MM.1S (cell line): ENCODE data around the gene VEGFA.
A peak's percentile ranks its signal among the peaks of the same experiment; 100 is the strongest.

Experiments
- DNase-seq: peaks from one replicate; pipeline ENCODE4 v3.0.0-alpha.2; 2015
- H2AFZ ChIP-seq: fragments of 300-600 bp; sonication (generic); 2 replicates; pipeline ENCODE4 v1.6.0; 2016; ENCODE audit warnings: antibody characterized with exemption, low read length
- H3F3A ChIP-seq: fragments of 300-600 bp; sonication (generic); 2 replicates; pipeline ENCODE4 v1.6.1; 2016; ENCODE audit warnings: mild to moderate bottlenecking, antibody characterized with exemption, low read length, moderate library complexity, mixed read lengths; ENCODE audit not compliant: insufficient read depth
- H3K27ac ChIP-seq: fragments of 300-600 bp; sonication (generic); 2 replicates; pipeline ENCODE4 v1.5.1; 2016; ENCODE audit warnings: mild to moderate bottlenecking, low read length
- H3K27me3 ChIP-seq: fragments of 300-600 bp; sonication (generic); replicated peaks from 2 replicates; pipeline ENCODE4 v1.6.0; 2016; ENCODE audit warnings: low read length; ENCODE audit not compliant: insufficient read depth
- H3K36me3 ChIP-seq: fragments of 300-600 bp; sonication (generic); replicated peaks from 2 replicates; pipeline ENCODE4 v1.6.1; 2016; ENCODE audit warnings: mild to moderate bottlenecking, low read length, mixed read lengths; ENCODE audit not compliant: insufficient read depth
- H3K4me1 ChIP-seq: fragments of 300-600 bp; sonication (generic); 2 replicates; pipeline ENCODE4 v1.6.1; 2016; ENCODE audit warnings: low read length, mixed read lengths
- H3K4me2 ChIP-seq: fragments of 300-600 bp; sonication (generic); 2 replicates; pipeline ENCODE4 v1.6.0; 2016; ENCODE audit warnings: low read depth, low read length
- H3K4me3 ChIP-seq: fragments of 300-600 bp; sonication (generic); 2 replicates; pipeline ENCODE4 v1.5.1; 2016; ENCODE audit warnings: low read length, mixed read lengths
- H3K79me2 ChIP-seq: fragments of 300-600 bp; sonication (generic); 2 replicates; pipeline ENCODE4 v1.6.1; 2016; ENCODE audit warnings: mixed run types, low read length, mixed read lengths
- H3K9ac ChIP-seq: fragments of 300-600 bp; sonication (generic); 2 replicates; pipeline ENCODE4 v1.6.1; 2016; ENCODE audit warnings: low read length, mixed read lengths
- H3K9me2 ChIP-seq: fragments of 300-600 bp; sonication (generic); replicated peaks from 2 replicates; pipeline ENCODE4 v1.6.1; 2016; ENCODE audit warnings: mild to moderate bottlenecking, low read length, mixed read lengths; ENCODE audit not compliant: insufficient read depth
- H3K9me3 ChIP-seq: fragments of 300-600 bp; sonication (generic); replicated peaks from 2 replicates; pipeline ENCODE4 v1.6.1; 2016; ENCODE audit warnings: mild to moderate bottlenecking, low read length, mixed read lengths; ENCODE audit not compliant: insufficient read depth
- H4K20me1 ChIP-seq: fragments of 300-600 bp; sonication (generic); 2 replicates; pipeline ENCODE4 v1.6.1; 2016; ENCODE audit warnings: mild to moderate bottlenecking, low read length, moderate library complexity, mixed read lengths; ENCODE audit not compliant: insufficient read depth
- EZH2 ChIP-seq: fragments of 300-600 bp; sonication (generic); optimal IDR thresholded peaks from 2 replicates; pipeline ENCODE3; 2017; ENCODE audit warnings: low read depth, mild to moderate bottlenecking, antibody characterized with exemption, low read length, mixed read lengths
- EZH2phosphoT487 ChIP-seq: fragments of 300-600 bp; sonication (generic); IDR thresholded peaks from 2 replicates; pipeline ENCODE4 v1.6.1; 2018; ENCODE audit warnings: antibody characterized with exemption, low read length
- TF ChIP-seq, protein P1 (sequence below): fragments of 300-600 bp; sonication (generic); IDR thresholded peaks from 2 replicates; pipeline ENCODE4 v1.5.1; 2016; ENCODE audit warnings: antibody characterized with exemption, low read length, mixed read lengths

Gene VEGFA

DNA sequence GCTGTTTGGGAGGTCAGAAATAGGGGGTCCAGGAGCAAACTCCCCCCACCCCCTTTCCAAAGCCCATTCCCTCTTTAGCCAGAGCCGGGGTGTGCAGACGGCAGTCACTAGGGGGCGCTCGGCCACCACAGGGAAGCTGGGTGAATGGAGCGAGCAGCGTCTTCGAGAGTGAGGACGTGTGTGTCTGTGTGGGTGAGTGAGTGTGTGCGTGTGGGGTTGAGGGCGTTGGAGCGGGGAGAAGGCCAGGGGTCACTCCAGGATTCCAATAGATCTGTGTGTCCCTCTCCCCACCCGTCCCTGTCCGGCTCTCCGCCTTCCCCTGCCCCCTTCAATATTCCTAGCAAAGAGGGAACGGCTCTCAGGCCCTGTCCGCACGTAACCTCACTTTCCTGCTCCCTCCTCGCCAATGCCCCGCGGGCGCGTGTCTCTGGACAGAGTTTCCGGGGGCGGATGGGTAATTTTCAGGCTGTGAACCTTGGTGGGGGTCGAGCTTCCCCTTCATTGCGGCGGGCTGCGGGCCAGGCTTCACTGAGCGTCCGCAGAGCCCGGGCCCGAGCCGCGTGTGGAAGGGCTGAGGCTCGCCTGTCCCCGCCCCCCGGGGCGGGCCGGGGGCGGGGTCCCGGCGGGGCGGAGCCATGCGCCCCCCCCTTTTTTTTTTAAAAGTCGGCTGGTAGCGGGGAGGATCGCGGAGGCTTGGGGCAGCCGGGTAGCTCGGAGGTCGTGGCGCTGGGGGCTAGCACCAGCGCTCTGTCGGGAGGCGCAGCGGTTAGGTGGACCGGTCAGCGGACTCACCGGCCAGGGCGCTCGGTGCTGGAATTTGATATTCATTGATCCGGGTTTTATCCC, at the start of gene VEGFA:
TSS of gene VEGFA (plus strand) at position 686 of the 846 bp plus-strand sequence.
- Histone ChIP-seq H3K27ac (peak within 1 kb of the TSS; percentile 92), H2AFZ (peak within 1 kb of the TSS; percentile 91)

DNA sequence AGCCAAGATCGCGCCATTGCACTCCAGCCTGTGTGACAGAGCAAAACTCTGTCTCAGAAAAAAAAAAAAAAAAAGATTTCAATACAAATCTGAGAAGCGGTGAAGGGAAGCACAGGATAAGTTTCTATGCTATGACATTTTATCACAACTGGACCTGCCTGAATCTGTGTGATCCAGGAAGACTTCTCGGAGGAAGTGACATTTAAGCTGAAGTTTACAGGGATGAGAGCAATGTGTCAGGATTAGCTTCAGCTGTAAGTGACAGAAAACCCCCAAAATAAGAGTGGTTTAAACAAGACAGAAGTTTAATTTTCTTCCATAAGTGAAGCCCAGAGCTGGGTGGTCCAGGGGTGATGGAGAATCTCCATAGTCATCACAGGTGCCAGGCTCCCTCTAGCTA, 49.0 kb upstream of the VEGFA start:
- Histone ChIP-seq H2AFZ (no peak overlapping the region), H4K20me1 (no peaks in the 10 kb centered on the region), H3K9me2 (no peaks in the 10 kb centered on the region), H3K9ac (no peak overlapping the region), H3K27me3 (no peaks in the 10 kb centered on the region), H3K4me2 (no peak overlapping the region), H3K79me2 (no peaks in the 10 kb centered on the region), H3K4me1 (peaks cover 6% of the 10 kb centered on the region), H3K9me3 (no peaks in the 10 kb centered on the region), H3F3A (no peaks in the 10 kb centered on the region), H3K4me3 (no peak overlapping the region), H3K36me3 (no peaks in the 10 kb centered on the region), H3K27ac (no peak overlapping the region)
- TF ChIP-seq EZH2 (no peak), EZH2phosphoT487 (no peak)
- TF ChIP-seq, protein P1, sequence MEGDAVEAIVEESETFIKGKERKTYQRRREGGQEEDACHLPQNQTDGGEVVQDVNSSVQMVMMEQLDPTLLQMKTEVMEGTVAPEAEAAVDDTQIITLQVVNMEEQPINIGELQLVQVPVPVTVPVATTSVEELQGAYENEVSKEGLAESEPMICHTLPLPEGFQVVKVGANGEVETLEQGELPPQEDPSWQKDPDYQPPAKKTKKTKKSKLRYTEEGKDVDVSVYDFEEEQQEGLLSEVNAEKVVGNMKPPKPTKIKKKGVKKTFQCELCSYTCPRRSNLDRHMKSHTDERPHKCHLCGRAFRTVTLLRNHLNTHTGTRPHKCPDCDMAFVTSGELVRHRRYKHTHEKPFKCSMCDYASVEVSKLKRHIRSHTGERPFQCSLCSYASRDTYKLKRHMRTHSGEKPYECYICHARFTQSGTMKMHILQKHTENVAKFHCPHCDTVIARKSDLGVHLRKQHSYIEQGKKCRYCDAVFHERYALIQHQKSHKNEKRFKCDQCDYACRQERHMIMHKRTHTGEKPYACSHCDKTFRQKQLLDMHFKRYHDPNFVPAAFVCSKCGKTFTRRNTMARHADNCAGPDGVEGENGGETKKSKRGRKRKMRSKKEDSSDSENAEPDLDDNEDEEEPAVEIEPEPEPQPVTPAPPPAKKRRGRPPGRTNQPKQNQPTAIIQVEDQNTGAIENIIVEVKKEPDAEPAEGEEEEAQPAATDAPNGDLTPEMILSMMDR: no peak
- no peak for DNase-seq

More for the DNA sequence above, at the start of gene VEGFA:
- Histone ChIP-seq H3K27me3 (no peaks in the 10 kb centered on the region), H3K4me2 (peak within 1 kb of the TSS; percentile 99), H4K20me1 (no peaks in the 10 kb centered on the region), H3F3A (peaks cover 18% of the 10 kb centered on the region), H3K9ac (peak within 1 kb of the TSS; percentile 100), H3K9me3 (no peaks in the 10 kb centered on the region), H3K36me3 (no peaks in the 10 kb centered on the region), H3K4me1 (peaks cover 13% of the 10 kb centered on the region), H3K9me2 (no peaks in the 10 kb centered on the region), H3K4me3 (peak within 1 kb of the TSS; percentile 73), H3K79me2 (peaks cover 46% of the 10 kb centered on the region)
- peak; percentile 84 for DNase-seq
- no peak for TF ChIP-seq EZH2phosphoT487
- TF ChIP-seq, protein P1: peak; percentile 96

DNA sequence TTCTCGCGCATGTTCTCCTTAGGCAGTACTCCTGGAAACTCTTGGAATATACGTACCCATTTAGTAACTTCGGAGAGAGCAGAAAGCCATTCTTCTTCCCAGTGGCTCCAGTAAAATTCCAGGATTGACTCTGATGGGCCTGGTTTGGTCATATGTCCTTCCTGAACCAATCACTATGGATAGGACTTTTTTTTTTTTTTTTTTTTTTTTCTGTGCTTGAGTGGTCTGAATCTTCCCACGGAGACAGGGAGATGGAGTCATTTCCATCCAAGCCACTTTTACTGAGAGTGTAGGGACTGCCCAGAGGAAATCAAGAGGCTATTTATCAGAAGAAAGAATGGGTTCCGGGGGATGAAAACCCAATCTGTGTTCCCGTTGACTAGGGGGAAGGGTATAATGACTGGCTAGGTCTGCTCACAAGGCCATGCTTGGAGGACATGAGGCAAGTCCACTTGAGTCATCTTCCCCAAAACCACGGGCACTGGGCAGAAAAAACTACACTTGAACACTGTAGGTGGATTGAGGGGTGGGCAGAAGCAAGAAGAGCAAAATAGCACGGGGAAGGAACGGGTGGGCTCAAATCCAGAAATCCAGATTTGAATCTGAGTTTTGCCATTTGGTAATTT, 47.0 kb upstream of the VEGFA start:
- Histone ChIP-seq H3K4me1 (no peaks in the 10 kb centered on the region), H2AFZ (no peak overlapping the region), H3K9ac (no peak overlapping the region), H3K36me3 (no peaks in the 10 kb centered on the region), H3K4me2 (no peak overlapping the region), H3K27me3 (no peaks in the 10 kb centered on the region), H3K9me3 (no peaks in the 10 kb centered on the region), H4K20me1 (no peaks in the 10 kb centered on the region), H3F3A (no peaks in the 10 kb centered on the region), H3K9me2 (no peaks in the 10 kb centered on the region), H3K4me3 (no peak overlapping the region), H3K79me2 (no peaks in the 10 kb centered on the region), H3K27ac (no peak overlapping the region)
- no peak for DNase-seq
- no peak for TF ChIP-seq EZH2
- TF ChIP-seq, protein P1: no peak
- no peak for TF ChIP-seq EZH2phosphoT487
